ENCODE results near the gene RUFY2.

Gene RUFY2

GRCh38 chr10:68303849-68304412 lies 103.1 kb downstream of the RUFY2 start:
- no peak for TF ChIP-seq MYC (IDR thresholded peaks at IDR 0.05; ENCODE audit: low read depth, low read length)
- TF ChIP-seq, protein P1, sequence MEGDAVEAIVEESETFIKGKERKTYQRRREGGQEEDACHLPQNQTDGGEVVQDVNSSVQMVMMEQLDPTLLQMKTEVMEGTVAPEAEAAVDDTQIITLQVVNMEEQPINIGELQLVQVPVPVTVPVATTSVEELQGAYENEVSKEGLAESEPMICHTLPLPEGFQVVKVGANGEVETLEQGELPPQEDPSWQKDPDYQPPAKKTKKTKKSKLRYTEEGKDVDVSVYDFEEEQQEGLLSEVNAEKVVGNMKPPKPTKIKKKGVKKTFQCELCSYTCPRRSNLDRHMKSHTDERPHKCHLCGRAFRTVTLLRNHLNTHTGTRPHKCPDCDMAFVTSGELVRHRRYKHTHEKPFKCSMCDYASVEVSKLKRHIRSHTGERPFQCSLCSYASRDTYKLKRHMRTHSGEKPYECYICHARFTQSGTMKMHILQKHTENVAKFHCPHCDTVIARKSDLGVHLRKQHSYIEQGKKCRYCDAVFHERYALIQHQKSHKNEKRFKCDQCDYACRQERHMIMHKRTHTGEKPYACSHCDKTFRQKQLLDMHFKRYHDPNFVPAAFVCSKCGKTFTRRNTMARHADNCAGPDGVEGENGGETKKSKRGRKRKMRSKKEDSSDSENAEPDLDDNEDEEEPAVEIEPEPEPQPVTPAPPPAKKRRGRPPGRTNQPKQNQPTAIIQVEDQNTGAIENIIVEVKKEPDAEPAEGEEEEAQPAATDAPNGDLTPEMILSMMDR (IDR thresholded peaks at IDR 0.05; ENCODE audit: low read depth, low read length) = no peak
- TF ChIP-seq POLR2A (IDR thresholded peaks at IDR 0.05; ENCODE audit: extremely low read depth, insufficient read length) = no peak
- TF ChIP-seq, protein P2, sequence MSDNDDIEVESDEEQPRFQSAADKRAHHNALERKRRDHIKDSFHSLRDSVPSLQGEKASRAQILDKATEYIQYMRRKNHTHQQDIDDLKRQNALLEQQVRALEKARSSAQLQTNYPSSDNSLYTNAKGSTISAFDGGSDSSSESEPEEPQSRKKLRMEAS (IDR thresholded peaks at IDR 0.05; ENCODE audit: low read depth, low read length) = no peak
- no peak for DNase-seq (ENCODE audit: low read depth)
- no peak overlapping the region for H3K4me3 ChIP-seq (ENCODE audit: low read depth, low read length)

DNA sequence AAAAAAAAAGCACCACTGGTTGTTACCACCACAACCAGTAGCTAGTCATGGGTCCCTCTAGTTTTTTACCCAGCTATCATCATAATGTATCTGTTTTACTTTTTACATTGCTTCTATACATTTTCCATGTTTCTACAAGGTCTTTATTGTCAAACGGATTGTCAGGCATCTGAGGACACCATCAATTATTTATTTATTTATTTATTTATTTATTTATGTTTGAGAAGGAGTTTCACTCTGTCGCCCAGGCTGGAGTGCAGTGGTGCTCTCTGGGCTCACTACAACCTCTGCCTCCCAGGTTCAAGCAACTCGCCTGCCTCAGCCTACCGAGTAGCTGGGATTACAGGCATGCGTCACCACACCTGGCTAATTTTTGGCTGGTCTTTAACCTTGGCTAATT lies 104.2 kb downstream of the RUFY2 start:
- DNase-seq (ENCODE audit: low read depth) = no peak
- H3K4me3 ChIP-seq (ENCODE audit: low read depth, low read length) = no peak overlapping the region
- TF ChIP-seq POLR2A (IDR thresholded peaks at IDR 0.05; ENCODE audit: extremely low read depth, insufficient read length) (no peak), MYC (IDR thresholded peaks at IDR 0.05; ENCODE audit: low read depth, low read length) (no peak)
- TF ChIP-seq, protein P1 (IDR thresholded peaks at IDR 0.05; ENCODE audit: low read depth, low read length) = no peak
- TF ChIP-seq, protein P2 (IDR thresholded peaks at IDR 0.05; ENCODE audit: low read depth, low read length) = no peak

DNA sequence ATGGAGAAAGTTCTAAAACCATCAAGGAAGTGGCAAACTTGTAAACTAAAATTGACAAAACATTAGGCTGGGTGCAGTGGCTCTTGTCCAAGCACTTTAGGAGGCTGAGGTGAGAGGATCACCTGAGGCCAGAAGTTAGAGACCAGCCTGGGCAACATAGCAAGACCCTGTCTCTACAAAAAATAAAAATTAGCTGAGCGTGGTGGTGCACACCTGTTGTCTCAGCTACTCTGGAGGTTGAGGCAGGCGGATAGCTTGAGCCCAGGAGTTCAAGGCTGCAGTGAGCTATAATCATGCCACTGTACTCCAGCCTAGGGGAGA lies 104.6 kb downstream of the RUFY2 start:
- TF ChIP-seq, protein P1 (IDR thresholded peaks at IDR 0.05; ENCODE audit: low read depth, low read length) = no peak
- TF ChIP-seq, protein P2 (IDR thresholded peaks at IDR 0.05; ENCODE audit: low read depth, low read length) = no peak
- TF ChIP-seq POLR2A (IDR thresholded peaks at IDR 0.05; ENCODE audit: extremely low read depth, insufficient read length) (no peak), MYC (IDR thresholded peaks at IDR 0.05; ENCODE audit: low read depth, low read length) (no peak)
- H3K4me3 ChIP-seq (ENCODE audit: low read depth, low read length) = no peak overlapping the region
- DNase-seq (ENCODE audit: low read depth) = no peak

DNA sequence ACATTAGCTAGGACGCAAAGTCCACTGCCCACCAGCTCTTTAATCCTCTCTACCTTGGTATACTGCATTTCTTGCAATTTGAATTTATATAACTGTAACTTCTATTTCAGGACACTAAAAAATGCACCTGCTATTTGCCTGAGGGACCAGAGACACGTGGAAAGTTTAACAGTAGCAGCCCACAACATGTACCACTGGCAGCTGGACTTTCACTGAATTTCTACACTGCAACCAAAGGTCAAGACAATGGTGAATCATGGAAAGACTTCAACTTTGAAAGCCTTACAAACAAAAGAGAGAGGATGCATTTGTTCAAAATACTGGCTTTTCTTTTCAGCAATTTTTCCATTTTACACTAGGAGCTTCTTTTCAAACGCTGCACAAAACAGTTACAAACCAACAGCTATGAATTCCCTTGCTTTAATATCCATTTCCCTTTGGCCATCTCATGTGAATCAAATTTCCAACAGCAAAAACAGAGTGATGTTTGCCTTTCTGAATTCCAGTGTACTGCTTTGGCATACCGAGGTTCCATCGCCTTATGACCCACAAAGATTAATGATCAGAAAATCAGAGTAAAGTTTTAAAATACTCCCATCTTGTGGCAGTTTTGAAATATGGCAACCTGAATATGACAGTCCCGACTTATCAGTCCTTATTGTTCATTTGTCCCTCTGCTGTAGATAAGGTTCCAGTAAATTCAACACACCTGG lies 105.1 kb downstream of the RUFY2 start:
- H3K4me3 ChIP-seq (ENCODE audit: low read depth, low read length) = no peak overlapping the region
- no peak for TF ChIP-seq POLR2A (IDR thresholded peaks at IDR 0.05; ENCODE audit: extremely low read depth, insufficient read length)
- TF ChIP-seq, protein P1 (IDR thresholded peaks at IDR 0.05; ENCODE audit: low read depth, low read length) = peak; percentile 35
- no peak for TF ChIP-seq MYC (IDR thresholded peaks at IDR 0.05; ENCODE audit: low read depth, low read length)
- DNase-seq (ENCODE audit: low read depth) = peak; percentile 62

DNA sequence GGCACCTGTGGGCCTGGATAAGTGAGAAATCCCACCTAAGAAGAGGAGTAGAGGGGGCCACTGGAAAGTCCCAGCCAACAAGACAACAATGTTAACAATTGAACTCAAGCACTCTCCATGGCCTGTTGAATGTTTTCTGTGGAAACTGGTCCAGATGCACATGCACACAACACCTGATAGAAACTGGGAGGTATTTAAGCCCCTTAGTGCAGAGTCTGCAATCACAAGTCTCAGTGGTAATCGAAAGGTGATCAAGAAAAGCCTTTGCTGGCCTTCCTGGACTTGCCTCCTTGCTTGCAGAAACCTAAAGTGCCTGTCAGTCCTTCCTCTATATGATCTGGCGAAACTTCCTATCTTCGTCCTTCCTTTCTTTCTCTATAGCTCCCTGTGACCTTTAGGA lies 105.8 kb downstream of the RUFY2 start:
- no peak overlapping the region for H3K4me3 ChIP-seq (ENCODE audit: low read depth, low read length)
- TF ChIP-seq MYC (IDR thresholded peaks at IDR 0.05; ENCODE audit: low read depth, low read length) (no peak), POLR2A (IDR thresholded peaks at IDR 0.05; ENCODE audit: extremely low read depth, insufficient read length) (no peak)
- TF ChIP-seq, protein P2 (IDR thresholded peaks at IDR 0.05; ENCODE audit: low read depth, low read length) = no peak
- TF ChIP-seq, protein P1 (IDR thresholded peaks at IDR 0.05; ENCODE audit: low read depth, low read length) = no peak

More for the DNA sequence above, 105.8 kb downstream of the RUFY2 start:
- DNase-seq (ENCODE audit: low read depth) = no peak

Data from NB4 (cell line).